ENCODE results near the gene NKX1-2. TPM values are rescaled to one million over a fixed set of nuclear protein-coding genes. Genes with fewer than 3 reads are reported as not detected.

NKX1-2 gene
- total RNA-seq, 1 experiment from 2014 or later, result 57.7 TPM

DNA sequence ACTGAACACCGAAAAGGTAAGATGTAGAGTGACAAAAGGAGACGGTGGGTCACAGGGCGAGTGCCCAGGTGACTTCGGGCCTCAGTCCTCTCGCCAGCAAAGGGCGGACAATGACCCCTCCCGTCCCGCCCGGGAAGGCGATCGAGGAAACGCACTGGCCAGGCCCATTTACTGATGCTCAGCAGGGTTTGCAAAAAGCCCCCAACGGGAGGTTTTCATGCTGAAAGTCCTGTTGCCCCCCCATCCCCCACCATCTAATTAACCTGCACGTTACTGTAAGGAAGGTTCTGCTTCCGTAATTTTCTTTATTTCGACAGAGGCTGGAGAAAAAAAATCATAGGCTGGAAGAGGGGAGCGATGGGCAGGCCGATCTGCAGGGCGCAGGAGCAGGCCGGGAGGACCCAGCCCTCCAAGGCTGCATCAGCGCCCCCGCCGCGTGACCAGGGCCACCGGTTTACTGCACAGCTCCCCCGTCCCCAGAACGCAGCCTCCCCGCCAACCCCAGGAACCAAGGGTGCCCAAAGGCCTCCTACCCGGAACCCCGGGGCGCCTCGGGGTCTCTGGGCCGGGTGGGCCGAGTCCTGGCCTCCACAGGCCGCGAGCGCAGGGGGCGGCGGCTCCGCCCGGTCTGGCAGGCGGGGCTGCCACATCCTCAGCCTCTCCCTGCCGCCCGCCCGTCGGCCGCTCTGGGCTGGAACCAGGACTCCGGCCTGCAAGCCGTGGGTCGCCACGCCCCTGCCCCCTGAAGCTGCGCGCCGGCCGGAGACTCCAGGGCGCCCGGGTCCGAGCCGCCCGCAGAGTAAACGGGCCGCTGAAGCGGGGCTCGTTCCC lies 31.7 kb downstream of the NKX1-2 start:
- Mint-ChIP-seq H3K36me3 (no peaks in the 10 kb centered on the region), H3K9me3 (no peaks in the 10 kb centered on the region), H3K4me1 (peaks cover 43% of the 10 kb centered on the region), H3K27me3 (ENCODE audit: low read depth) (peaks cover 18% of the 10 kb centered on the region), H3K4me3 (peak overlapping the region; percentile 81), H3K27ac (no peak overlapping the region)
- ATAC-seq (peak; percentile 13), DNase-seq (ENCODE audit: low spot score) (peak; percentile 59)
- POLR2A ChIA-PET, result interaction anchor here (1.4 to 1.5 kb wide), 3 partner anchors 16 to 31 kb away, joined by 3 to 4 read pairs (median 4); no protein-coding TSS in a partner anchor
- CTCF ChIA-PET, result interaction anchor here (0.6 to 3.4 kb wide), 21 partner anchors 10 to 423 kb away, joined by 3 to 17 read pairs (median 5); partner anchors contain the start of genes LHPP and NKX1-2
- TF ChIP-seq, protein P1, sequence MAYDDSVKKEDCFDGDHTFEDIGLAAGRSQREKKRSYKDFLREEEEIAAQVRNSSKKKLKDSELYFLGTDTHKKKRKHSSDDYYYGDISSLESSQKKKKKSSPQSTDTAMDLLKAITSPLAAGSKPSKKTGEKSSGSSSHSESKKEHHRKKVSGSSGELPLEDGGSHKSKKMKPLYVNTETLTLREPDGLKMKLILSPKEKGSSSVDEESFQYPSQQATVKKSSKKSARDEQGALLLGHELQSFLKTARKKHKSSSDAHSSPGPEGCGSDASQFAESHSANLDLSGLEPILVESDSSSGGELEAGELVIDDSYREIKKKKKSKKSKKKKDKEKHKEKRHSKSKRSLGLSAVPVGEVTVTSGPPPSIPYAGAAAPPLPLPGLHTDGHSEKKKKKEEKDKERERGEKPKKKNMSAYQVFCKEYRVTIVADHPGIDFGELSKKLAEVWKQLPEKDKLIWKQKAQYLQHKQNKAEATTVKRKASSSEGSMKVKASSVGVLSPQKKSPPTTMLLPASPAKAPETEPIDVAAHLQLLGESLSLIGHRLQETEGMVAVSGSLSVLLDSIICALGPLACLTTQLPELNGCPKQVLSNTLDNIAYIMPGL (CRISPR knock-in tag; IDR thresholded peaks at IDR 0.05), result 0 out of 2 replicates have a peak, but pooled peaks have one; percentile 14
- TF ChIP-seq, protein P2, sequence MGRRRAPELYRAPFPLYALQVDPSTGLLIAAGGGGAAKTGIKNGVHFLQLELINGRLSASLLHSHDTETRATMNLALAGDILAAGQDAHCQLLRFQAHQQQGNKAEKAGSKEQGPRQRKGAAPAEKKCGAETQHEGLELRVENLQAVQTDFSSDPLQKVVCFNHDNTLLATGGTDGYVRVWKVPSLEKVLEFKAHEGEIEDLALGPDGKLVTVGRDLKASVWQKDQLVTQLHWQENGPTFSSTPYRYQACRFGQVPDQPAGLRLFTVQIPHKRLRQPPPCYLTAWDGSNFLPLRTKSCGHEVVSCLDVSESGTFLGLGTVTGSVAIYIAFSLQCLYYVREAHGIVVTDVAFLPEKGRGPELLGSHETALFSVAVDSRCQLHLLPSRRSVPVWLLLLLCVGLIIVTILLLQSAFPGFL (CRISPR knock-in tag; IDR thresholded peaks at IDR 0.05; ENCODE audit: borderline replicate concordance), result no peak
- TF ChIP-seq, protein P3, sequence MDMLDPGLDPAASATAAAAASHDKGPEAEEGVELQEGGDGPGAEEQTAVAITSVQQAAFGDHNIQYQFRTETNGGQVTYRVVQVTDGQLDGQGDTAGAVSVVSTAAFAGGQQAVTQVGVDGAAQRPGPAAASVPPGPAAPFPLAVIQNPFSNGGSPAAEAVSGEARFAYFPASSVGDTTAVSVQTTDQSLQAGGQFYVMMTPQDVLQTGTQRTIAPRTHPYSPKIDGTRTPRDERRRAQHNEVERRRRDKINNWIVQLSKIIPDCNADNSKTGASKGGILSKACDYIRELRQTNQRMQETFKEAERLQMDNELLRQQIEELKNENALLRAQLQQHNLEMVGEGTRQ (CRISPR knock-in tag; IDR thresholded peaks at IDR 0.05), result peak; percentile 29; the same call in 1 of the 2 replicates
- no peak for TF ChIP-seq MYBL2 (CRISPR knock-in tag; IDR thresholded peaks at IDR 0.05)
- TF ChIP-seq ESRRA (CRISPR knock-in tag; IDR thresholded peaks at IDR 0.05; ENCODE audit: borderline replicate concordance), result 0 out of 2 replicates have a peak, but pooled peaks have one; percentile 57
- TF ChIP-seq, protein P4, sequence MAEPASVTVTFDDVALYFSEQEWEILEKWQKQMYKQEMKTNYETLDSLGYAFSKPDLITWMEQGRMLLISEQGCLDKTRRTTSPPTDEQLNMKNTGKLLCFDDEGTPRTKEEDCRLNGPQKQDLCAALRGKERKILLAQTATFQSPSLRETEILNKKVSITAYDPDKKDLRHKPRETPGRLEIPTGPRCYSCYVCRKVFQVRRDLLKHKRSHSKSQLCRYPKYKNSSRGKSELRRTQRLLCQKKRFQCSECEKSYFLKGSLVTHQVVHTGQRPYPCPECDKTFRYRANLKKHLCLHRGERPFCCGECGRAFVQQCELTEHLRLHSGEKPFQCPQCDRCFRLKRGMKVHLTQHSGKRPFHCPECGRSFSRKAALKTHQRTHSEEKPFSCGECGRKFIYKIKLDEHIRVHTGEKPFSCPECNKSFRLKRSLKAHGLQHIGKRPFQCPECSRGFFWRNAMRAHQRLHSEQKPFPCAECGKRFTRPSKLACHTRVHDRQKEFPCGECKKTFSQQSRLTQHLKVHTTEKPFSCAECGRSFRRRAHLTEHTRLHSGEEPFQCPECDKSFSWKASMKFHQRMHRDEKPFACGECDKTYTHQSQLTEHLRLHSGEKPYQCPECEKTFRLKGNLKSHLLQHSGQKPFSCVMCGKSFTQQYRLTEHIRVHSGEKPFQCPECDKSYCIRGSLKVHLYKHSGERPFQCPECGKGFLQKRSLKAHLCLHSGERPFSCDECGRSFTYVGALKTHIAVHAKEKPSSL (CRISPR knock-in tag; conservative IDR thresholded peaks at IDR 0.05), result no peak
- 0 out of 2 replicates have a peak, but pooled peaks have one; percentile 21 for TF ChIP-seq KAT7 (CRISPR knock-in tag; IDR thresholded peaks at IDR 0.05; ENCODE audit: borderline replicate concordance)

DNA sequence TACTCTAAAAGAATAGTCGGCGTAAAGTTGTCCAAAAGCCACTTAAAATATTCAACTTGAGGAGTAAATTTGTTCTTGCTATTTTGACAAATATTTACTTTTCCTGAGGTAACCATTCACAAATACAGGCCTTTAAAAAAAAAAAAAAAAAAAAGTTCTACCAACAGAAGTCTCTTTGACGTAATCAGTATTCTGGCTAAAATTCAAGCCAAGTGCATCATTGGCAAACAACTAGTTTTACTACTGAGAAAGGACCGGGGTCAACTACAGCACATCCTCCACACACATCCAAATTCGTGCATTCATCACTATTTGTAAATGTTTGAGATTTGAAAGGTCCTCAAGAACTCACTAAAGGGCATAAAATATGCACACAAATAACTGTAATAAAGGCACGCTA lies 33.1 kb downstream of the NKX1-2 start:
- POLR2A ChIA-PET, result interaction anchor here (0.7 kb wide), 1 partner anchor 1263 kb away, joined by 10 read pairs; the partner anchor contains the start of gene BUB3
- H3K27me3 Mint-ChIP-seq (ENCODE audit: low read depth), result peaks cover 17% of the 10 kb centered on the region
- H3K9me3 Mint-ChIP-seq, result no peaks in the 10 kb centered on the region
- H3K27ac Mint-ChIP-seq, result no peak overlapping the region
- H3K4me1 Mint-ChIP-seq, result peaks cover 35% of the 10 kb centered on the region
- peak overlapping the region; percentile 61 for H3K4me3 Mint-ChIP-seq
- peaks cover 7% of the 10 kb centered on the region for H3K36me3 Mint-ChIP-seq
- DNase-seq (ENCODE audit: low spot score) (no peak), ATAC-seq (no peak)
- CTCF ChIA-PET, result interaction anchor here (0.6 to 3.4 kb wide), 3 partner anchors 13 to 325 kb away, joined by 3 to 15 read pairs (median 4); no protein-coding TSS in a partner anchor
- TF ChIP-seq ESRRA (CRISPR knock-in tag; IDR thresholded peaks at IDR 0.05; ENCODE audit: borderline replicate concordance) (no peak), NR1H2 (CRISPR knock-in tag; IDR thresholded peaks at IDR 0.05) (no peak), KAT7 (CRISPR knock-in tag; IDR thresholded peaks at IDR 0.05; ENCODE audit: borderline replicate concordance) (no peak), TEAD4 (CRISPR knock-in tag; IDR thresholded peaks at IDR 0.05) (no peak), FOXP1 (CRISPR knock-in tag; IDR thresholded peaks at IDR 0.05; ENCODE audit: borderline replicate concordance) (no peak)
- TF ChIP-seq, protein P5, sequence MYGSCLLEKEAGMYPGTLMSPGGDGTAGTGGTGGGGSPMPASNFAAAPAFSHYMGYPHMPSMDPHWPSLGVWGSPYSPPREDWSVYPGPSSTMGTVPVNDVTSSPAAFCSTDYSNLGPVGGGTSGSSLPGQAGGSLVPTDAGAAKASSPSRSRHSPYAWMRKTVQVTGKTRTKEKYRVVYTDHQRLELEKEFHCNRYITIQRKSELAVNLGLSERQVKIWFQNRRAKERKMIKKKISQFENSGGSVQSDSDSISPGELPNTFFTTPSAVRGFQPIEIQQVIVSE (CRISPR knock-in tag; IDR thresholded peaks at IDR 0.05; ENCODE audit: borderline replicate concordance), result no peak
- TF ChIP-seq, protein P6, sequence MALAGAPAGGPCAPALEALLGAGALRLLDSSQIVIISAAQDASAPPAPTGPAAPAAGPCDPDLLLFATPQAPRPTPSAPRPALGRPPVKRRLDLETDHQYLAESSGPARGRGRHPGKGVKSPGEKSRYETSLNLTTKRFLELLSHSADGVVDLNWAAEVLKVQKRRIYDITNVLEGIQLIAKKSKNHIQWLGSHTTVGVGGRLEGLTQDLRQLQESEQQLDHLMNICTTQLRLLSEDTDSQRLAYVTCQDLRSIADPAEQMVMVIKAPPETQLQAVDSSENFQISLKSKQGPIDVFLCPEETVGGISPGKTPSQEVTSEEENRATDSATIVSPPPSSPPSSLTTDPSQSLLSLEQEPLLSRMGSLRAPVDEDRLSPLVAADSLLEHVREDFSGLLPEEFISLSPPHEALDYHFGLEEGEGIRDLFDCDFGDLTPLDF (CRISPR knock-in tag; IDR thresholded peaks at IDR 0.05), result no peak
- TF ChIP-seq, protein P7, sequence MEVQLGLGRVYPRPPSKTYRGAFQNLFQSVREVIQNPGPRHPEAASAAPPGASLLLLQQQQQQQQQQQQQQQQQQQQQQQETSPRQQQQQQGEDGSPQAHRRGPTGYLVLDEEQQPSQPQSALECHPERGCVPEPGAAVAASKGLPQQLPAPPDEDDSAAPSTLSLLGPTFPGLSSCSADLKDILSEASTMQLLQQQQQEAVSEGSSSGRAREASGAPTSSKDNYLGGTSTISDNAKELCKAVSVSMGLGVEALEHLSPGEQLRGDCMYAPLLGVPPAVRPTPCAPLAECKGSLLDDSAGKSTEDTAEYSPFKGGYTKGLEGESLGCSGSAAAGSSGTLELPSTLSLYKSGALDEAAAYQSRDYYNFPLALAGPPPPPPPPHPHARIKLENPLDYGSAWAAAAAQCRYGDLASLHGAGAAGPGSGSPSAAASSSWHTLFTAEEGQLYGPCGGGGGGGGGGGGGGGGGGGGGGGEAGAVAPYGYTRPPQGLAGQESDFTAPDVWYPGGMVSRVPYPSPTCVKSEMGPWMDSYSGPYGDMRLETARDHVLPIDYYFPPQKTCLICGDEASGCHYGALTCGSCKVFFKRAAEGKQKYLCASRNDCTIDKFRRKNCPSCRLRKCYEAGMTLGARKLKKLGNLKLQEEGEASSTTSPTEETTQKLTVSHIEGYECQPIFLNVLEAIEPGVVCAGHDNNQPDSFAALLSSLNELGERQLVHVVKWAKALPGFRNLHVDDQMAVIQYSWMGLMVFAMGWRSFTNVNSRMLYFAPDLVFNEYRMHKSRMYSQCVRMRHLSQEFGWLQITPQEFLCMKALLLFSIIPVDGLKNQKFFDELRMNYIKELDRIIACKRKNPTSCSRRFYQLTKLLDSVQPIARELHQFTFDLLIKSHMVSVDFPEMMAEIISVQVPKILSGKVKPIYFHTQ (CRISPR knock-in tag; IDR thresholded peaks at IDR 0.05), result no peak
- TF ChIP-seq, protein P8, sequence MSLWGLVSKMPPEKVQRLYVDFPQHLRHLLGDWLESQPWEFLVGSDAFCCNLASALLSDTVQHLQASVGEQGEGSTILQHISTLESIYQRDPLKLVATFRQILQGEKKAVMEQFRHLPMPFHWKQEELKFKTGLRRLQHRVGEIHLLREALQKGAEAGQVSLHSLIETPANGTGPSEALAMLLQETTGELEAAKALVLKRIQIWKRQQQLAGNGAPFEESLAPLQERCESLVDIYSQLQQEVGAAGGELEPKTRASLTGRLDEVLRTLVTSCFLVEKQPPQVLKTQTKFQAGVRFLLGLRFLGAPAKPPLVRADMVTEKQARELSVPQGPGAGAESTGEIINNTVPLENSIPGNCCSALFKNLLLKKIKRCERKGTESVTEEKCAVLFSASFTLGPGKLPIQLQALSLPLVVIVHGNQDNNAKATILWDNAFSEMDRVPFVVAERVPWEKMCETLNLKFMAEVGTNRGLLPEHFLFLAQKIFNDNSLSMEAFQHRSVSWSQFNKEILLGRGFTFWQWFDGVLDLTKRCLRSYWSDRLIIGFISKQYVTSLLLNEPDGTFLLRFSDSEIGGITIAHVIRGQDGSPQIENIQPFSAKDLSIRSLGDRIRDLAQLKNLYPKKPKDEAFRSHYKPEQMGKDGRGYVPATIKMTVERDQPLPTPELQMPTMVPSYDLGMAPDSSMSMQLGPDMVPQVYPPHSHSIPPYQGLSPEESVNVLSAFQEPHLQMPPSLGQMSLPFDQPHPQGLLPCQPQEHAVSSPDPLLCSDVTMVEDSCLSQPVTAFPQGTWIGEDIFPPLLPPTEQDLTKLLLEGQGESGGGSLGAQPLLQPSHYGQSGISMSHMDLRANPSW (CRISPR knock-in tag; conservative IDR thresholded peaks at IDR 0.05; ENCODE audit: low read depth), result no peak
- TF ChIP-seq, protein P9, sequence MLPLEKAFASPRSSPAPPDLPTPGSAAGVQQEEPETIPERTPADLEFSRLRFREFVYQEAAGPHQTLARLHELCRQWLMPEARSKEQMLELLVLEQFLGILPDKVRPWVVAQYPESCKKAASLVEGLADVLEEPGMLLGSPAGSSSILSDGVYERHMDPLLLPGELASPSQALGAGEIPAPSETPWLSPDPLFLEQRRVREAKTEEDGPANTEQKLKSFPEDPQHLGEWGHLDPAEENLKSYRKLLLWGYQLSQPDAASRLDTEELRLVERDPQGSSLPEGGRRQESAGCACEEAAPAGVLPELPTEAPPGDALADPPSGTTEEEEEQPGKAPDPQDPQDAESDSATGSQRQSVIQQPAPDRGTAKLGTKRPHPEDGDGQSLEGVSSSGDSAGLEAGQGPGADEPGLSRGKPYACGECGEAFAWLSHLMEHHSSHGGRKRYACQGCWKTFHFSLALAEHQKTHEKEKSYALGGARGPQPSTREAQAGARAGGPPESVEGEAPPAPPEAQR (CRISPR knock-in tag; IDR thresholded peaks at IDR 0.05), result no peak
